ENCODE data around the gene MYEOV.

- TF ChIP-seq CTCF (conservative IDR thresholded peaks at IDR 0.05), result no peak
- TF ChIP-seq EZH2 (IDR thresholded peaks at IDR 0.05; ENCODE audit: low read depth), result no peak
These were observed 24.1 kb downstream of the MYEOV start for GRCh38 chr11:69318093-69318420.
